ENCODE measurements around the gene INIP.

DNA sequence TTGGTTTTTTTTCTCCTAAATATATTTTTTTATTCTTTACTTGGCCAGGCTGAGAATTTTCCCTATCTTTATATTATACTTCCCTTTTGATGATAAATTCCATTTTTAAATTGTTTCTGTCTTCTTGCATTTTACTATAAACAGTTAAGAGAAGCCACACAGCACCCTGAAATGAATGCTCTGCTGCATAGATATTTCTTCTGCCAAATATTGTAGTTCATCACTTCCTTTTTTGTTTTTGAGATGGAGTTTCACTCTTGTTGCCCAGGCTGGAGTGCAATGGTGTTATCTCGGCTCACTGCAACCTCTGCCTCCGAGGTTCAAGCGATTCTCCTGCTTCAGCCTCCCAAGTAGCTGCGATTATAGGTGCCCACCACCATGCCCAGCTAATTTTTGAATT, 8.5 kb upstream of the INIP start:
- TF ChIP-seq, protein P1, sequence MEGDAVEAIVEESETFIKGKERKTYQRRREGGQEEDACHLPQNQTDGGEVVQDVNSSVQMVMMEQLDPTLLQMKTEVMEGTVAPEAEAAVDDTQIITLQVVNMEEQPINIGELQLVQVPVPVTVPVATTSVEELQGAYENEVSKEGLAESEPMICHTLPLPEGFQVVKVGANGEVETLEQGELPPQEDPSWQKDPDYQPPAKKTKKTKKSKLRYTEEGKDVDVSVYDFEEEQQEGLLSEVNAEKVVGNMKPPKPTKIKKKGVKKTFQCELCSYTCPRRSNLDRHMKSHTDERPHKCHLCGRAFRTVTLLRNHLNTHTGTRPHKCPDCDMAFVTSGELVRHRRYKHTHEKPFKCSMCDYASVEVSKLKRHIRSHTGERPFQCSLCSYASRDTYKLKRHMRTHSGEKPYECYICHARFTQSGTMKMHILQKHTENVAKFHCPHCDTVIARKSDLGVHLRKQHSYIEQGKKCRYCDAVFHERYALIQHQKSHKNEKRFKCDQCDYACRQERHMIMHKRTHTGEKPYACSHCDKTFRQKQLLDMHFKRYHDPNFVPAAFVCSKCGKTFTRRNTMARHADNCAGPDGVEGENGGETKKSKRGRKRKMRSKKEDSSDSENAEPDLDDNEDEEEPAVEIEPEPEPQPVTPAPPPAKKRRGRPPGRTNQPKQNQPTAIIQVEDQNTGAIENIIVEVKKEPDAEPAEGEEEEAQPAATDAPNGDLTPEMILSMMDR (IDR thresholded peaks at IDR 0.05), result no peak
- TF ChIP-seq POLR2A (IDR thresholded peaks at IDR 0.05) (no peak), POLR2AphosphoS5 (IDR thresholded peaks at IDR 0.05) (no peak)
